ENCODE data around the gene CSTF3.
"Not testable (repeated sequence)": the region's sequence is repeated elsewhere in the genome, so short reads cannot be mapped to it uniquely, and the experiment has no call there.

The CSTF3 gene

DNA sequence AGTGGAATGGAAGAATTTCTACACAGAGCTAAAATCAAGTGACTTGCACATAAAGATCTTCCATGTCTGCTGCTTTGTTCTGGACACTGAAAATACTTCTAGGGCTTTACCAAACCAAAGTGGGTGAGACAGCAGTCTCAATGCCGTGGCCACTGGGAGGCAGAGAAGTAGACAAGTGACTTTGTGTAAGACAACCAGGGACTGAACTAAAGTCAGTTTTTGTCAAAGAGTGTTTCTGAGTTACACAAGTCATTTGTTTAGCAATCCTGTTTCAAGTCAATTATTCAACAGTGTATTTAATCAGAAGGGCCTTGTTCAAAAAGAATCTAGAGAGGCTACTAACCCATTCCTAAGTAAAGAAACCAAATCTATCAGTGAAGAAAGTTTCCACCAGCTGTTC is 75.3 kb downstream of the CSTF3 start:
- DNase-seq (ENCODE audit: low read depth, low spot score), result no peak

GRCh38 chr11:33083918-33084317 is 77.4 kb downstream of the CSTF3 start:
- DNase-seq (ENCODE audit: low read depth, low spot score), result no peak

DNA sequence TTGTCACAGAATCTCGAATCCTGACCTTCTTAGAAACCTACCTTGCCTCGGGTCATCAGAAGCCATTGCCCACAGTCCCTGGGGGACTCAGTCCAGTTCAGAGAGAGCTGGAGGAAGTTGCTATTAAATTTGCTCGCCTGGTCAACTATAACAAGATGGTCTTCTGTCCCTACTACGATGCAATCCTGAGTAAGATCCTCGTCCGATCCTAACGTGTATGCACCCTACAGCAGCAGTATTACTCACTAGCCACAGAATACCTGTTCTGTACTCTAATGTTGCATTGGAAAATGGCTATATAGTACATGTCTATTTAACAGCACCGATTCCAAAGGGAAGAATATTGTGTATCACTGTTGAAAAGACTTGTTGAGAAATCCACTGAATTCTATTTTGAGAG is 88.8 kb downstream of the CSTF3 start:
- DNase-seq (ENCODE audit: low read depth, low spot score), result no peak

GRCh38 chr11:33068611-33069340 is 92.5 kb downstream of the CSTF3 start:
- no peak for DNase-seq (ENCODE audit: low read depth, low spot score)

- DNase-seq (ENCODE audit: low read depth, low spot score), result no peak
Measured at GRCh38 chr11:33067294-33067693, 94.0 kb downstream of the CSTF3 start.

GRCh38 chr11:33065445-33066178 is 95.7 kb downstream of the CSTF3 start:
- DNase-seq (ENCODE audit: low read depth, low spot score), result peak; percentile 6

- no peak for DNase-seq (ENCODE audit: low read depth, low spot score)
Measured at GRCh38 chr11:33064866-33065265, 96.4 kb downstream of the CSTF3 start.

- no peak for DNase-seq (ENCODE audit: low read depth, low spot score)
Measured at GRCh38 chr11:33064033-33064825, 97.1 kb downstream of the CSTF3 start.

- DNase-seq (ENCODE audit: low read depth, low spot score), result no peak
Measured at GRCh38 chr11:33063326-33063881, 97.9 kb downstream of the CSTF3 start.

GRCh38 chr11:33062137-33062536 is 99.1 kb downstream of the CSTF3 start:
- no peak for DNase-seq (ENCODE audit: low read depth, low spot score)

GRCh38 chr11:33060271-33060670 is 101.0 kb downstream of the CSTF3 start:
- no peak for DNase-seq (ENCODE audit: low read depth, low spot score)

GRCh38 chr11:33059331-33060007 is 101.8 kb downstream of the CSTF3 start:
- no peak for DNase-seq (ENCODE audit: low read depth, low spot score)

GRCh38 chr11:33057284-33057683 is 104.0 kb downstream of the CSTF3 start:
- DNase-seq (ENCODE audit: low read depth, low spot score), result no peak

- no peak for DNase-seq (ENCODE audit: low read depth, low spot score)
Measured at GRCh38 chr11:33055375-33055774, 105.9 kb downstream of the CSTF3 start.

DNA sequence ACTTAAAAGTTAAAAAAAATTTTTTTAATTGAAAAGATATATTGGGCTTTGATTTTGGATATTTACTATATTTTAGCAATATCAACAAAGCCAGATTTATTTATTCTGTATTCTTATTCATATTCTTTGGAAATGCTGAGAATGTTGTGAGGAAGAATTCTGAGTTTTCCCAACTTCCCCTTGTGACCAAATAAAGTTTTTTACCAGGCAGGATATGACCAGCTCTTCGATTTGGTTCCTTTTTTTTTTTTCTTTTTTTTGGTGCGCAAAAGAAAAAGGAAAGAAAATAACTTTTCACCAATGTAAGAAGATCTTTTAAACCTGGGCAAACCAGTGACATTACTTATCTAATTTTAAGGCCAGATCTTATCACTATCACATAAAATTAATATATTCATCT is 109.0 kb downstream of the CSTF3 start:
- no peak for DNase-seq (ENCODE audit: low read depth, low spot score)

DNA sequence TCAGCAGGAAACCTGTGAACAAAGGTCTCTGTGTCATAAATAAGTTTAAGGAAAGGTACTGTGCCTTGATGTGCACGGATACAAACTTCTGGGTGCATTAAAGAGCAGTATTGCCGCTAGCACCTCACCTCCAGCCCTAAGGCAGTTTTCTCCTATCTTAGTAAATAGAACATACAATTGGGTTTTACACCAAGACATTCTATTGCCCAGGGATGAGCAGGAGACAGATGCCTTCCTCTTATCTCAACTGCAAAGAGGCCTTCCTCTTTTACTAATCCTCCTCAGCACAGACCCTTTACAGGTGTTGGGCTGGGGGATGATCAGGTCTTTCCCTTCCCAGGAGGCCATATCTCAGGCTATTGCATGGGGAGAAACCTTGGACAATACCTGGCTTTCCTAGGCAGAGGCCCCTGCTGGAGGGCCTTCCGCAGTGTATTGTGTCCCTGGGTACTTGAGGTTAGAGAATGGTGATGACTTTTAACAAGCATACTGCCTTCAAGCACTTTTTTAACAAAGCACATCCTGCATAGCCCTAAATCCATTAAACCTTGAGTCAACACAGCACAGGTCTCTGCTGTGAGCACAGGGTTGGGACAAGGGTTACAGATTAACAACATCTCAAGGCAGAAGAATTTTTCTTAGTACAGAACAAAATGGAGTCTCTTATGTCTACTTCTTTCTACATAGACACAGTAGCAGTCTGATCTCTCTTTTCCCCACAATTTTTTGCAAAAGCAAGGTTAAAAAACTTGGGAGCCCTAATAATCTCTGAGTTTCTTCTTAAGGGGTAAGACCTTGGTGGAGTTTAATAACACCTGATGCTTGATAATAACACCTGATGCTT is 111.5 kb downstream of the CSTF3 start:
- not testable (repeated sequence) for DNase-seq (ENCODE audit: low read depth, low spot score)

DNA sequence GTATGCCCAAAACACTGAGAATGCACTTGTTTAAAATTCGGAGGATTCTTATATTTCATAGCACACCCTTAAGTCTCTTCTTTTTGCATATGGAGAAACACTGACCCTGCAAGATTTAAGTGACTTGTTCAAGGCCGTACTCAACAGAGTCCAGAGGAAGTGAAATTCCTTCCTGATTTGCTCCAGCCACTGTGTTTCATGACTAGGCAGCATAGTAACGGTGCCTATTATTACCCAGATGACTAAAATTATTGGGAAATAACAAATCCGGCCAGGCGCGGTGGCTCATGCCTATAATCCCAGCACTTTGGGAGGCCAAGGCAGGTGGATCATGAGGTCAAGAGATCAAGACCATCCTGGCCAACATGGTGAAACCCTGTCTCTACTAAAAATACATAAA is 112.6 kb downstream of the CSTF3 start:
- not testable (repeated sequence) for DNase-seq (ENCODE audit: low read depth, low spot score)

- no peak for DNase-seq (ENCODE audit: low read depth, low spot score)
Measured at GRCh38 chr11:33045551-33046255, 115.6 kb downstream of the CSTF3 start.

- DNase-seq (ENCODE audit: low read depth, low spot score), result no peak
Measured at GRCh38 chr11:33044285-33044756, 117.0 kb downstream of the CSTF3 start.
